ENCODE measurements around the gene PPAN. TPM values are rescaled to one million over a fixed set of nuclear protein-coding genes. Genes with fewer than 3 reads are reported as not detected.

PPAN gene
- polyA plus RNA-seq, 3 donors, result 7.2 to 26.2 (median 7.6) TPM

DNA sequence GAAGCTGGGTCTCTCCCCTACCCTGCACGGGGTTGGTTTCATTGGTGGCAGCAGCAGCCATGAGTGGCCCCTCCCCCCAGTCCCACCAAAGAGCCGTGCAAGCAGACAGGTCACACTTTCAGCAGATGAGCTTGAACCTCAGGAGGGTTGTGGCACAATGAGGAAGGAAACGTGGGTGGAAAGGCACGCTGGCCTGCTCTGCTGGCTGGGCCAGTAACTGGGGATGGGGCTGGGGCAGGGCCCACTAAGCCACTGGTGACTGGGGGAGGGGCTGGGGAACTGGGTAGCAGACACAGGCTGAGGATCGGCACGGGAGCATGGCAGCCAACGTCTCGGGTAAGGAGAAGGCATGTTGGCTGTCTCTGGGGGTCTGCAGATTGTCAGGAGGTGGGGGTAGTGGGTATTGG is 5.2 kb downstream of the PPAN start, which contains the start of gene P2RY11:
TSS of gene P2RY11 (plus strand) at position 289 of the 407 bp plus-strand sequence. CDS start at position 318, 29 bp downstream.
- TF ChIP-seq, protein P1, sequence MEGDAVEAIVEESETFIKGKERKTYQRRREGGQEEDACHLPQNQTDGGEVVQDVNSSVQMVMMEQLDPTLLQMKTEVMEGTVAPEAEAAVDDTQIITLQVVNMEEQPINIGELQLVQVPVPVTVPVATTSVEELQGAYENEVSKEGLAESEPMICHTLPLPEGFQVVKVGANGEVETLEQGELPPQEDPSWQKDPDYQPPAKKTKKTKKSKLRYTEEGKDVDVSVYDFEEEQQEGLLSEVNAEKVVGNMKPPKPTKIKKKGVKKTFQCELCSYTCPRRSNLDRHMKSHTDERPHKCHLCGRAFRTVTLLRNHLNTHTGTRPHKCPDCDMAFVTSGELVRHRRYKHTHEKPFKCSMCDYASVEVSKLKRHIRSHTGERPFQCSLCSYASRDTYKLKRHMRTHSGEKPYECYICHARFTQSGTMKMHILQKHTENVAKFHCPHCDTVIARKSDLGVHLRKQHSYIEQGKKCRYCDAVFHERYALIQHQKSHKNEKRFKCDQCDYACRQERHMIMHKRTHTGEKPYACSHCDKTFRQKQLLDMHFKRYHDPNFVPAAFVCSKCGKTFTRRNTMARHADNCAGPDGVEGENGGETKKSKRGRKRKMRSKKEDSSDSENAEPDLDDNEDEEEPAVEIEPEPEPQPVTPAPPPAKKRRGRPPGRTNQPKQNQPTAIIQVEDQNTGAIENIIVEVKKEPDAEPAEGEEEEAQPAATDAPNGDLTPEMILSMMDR (IDR thresholded peaks at IDR 0.05), result no peak
- no peaks in the 10 kb centered on the region for H3K9me3 ChIP-seq (replicated peaks in 1 of 2; ENCODE audit: control insufficient read depth in 1 of 2, insufficient read depth in 1 of 2, low read length in 2 of 2)
- 21% methylated on average over 6 of the region's 8 CpGs for WGBS (ENCODE audit: insufficient coverage)
- peak within 1 kb of the TSS; percentile 48 for H2AFZ ChIP-seq (ENCODE audit: insufficient read depth, low read depth, low read length, poor library complexity, severe bottlenecking)
- no peaks in the 10 kb centered on the region for H3K27me3 ChIP-seq (ENCODE audit: control insufficient read depth in 2 of 2, insufficient read depth in 2 of 2, low read length in 2 of 2)
- H3K9ac ChIP-seq (ENCODE audit: insufficient read depth, low read length, poor library complexity, severe bottlenecking), result peak within 1 kb of the TSS; percentile 44
- H3K36me3 ChIP-seq (replicated peaks in 1 of 2; ENCODE audit: control insufficient read depth in 1 of 2, insufficient read depth in 2 of 2, low read length in 2 of 2), result peaks cover 54 to 66% of the 10 kb centered on the region in 2 donors
- H3K27me3 Mint-ChIP-seq (ENCODE audit: low read depth in 3 of 3), result peaks cover 0 to 1% (median 0%) of the 10 kb centered on the region in 3 donors
- H3K4me3 Mint-ChIP-seq, result peak within 1 kb of the TSS; percentile 59 to 89
- H3K36me3 Mint-ChIP-seq, result peaks cover 55 to 71% of the 10 kb centered on the region in 2 donors
- H3K27ac Mint-ChIP-seq, result peak within 1 kb of the TSS; percentile 93 to 97 (median 94)
- H3K27ac ChIP-seq (ENCODE audit: low read depth in 1 of 2, low read length in 2 of 2), result peak within 1 kb of the TSS; percentile 77 to 89
- H3K4me3 ChIP-seq (replicated peaks in 1 of 3; ENCODE audit: low read depth in 2 of 3, low read length in 3 of 3), result peak within 1 kb of the TSS in 1 of 3 experiments; percentile 69
- H4K20me1 ChIP-seq (ENCODE audit: insufficient read depth, low read length), result peaks cover 40% of the 10 kb centered on the region
- H3K4me1 ChIP-seq (ENCODE audit: control insufficient read depth in 1 of 2, insufficient read depth in 2 of 2, low read length in 2 of 2), result peaks cover 42 to 50% of the 10 kb centered on the region in 2 donors
- no peaks in the 10 kb centered on the region for H3K9me3 Mint-ChIP-seq
- peak; percentile 57 to 80 (median 59) for DNase-seq
- H3K79me2 ChIP-seq (ENCODE audit: insufficient read depth, low read length), result peaks cover 34% of the 10 kb centered on the region
- intact Hi-C loops (cut with micrococcal nuclease), result no loop called here
- H3K4me2 ChIP-seq (replicated peaks; ENCODE audit: extremely low read depth, low read length, poor library complexity, severe bottlenecking), result peak within 1 kb of the TSS; percentile 78
- peaks cover 42% of the 10 kb centered on the region for H3K4me1 Mint-ChIP-seq

DNA sequence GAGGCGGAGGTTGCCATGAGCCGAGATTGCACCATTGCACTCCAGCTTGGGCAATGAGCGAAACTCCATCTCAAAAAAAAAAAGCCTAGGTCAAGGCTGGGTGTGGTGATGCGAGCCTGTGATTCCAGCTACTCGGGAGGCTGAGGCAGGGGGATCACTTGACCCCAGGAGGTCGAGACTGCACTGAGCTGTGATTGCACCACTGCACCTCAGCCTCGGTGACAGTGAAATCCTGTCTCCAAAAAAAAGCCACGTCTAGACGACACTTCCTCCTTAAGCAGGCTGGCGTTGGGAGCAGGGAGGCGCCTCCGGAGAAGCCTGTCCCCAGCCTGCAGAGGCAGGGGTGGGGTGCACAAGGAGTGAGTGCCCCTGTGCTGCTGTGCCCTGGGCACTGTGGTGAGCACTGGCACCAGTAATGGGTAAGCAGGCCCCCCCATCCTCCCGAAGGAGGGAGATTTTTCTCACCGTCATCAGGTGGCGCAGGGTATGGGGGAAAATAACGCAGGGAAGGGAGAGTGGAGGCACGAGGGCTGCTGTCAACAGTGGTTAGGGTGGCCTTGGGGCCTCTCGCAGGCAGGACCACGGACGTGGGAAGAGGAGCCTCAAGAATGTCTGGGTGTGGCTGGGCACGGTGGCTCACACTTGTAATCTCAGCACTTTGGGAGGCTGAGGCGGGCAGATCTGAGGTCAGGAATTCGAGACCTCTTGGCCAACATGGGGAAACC is 6.0 kb downstream of the PPAN start:
- Histone ChIP-seq H3K4me1 (ENCODE audit: control insufficient read depth in 1 of 2, insufficient read depth in 2 of 2, low read length in 2 of 2) (peaks cover 37 to 43% of the 10 kb centered on the region in 2 donors), H3K36me3 (replicated peaks in 1 of 2; ENCODE audit: control insufficient read depth in 1 of 2, insufficient read depth in 2 of 2, low read length in 2 of 2) (peaks cover 62 to 73% of the 10 kb centered on the region in 2 donors), H3K4me3 (replicated peaks in 1 of 3; ENCODE audit: low read depth in 2 of 3, low read length in 3 of 3) (peak overlapping the region in 1 of 3 experiments; percentile 69), H2AFZ (ENCODE audit: insufficient read depth, low read depth, low read length, poor library complexity, severe bottlenecking) (peak overlapping the region; percentile 48), H3K27ac (ENCODE audit: low read depth in 1 of 2, low read length in 2 of 2) (peak overlapping the region; percentile 77 to 89), H3K4me2 (replicated peaks; ENCODE audit: extremely low read depth, low read length, poor library complexity, severe bottlenecking) (peak overlapping the region; percentile 78), H3K79me2 (ENCODE audit: insufficient read depth, low read length) (peaks cover 31% of the 10 kb centered on the region), H3K9me3 (replicated peaks in 1 of 2; ENCODE audit: control insufficient read depth in 1 of 2, insufficient read depth in 1 of 2, low read length in 2 of 2) (no peaks in the 10 kb centered on the region), H3K27me3 (ENCODE audit: control insufficient read depth in 2 of 2, insufficient read depth in 2 of 2, low read length in 2 of 2) (no peaks in the 10 kb centered on the region), H3K9ac (ENCODE audit: insufficient read depth, low read length, poor library complexity, severe bottlenecking) (peak overlapping the region; percentile 44), H4K20me1 (ENCODE audit: insufficient read depth, low read length) (peaks cover 42% of the 10 kb centered on the region)
- Mint-ChIP-seq H3K9me3 (no peaks in the 10 kb centered on the region), H3K36me3 (peaks cover 58 to 76% of the 10 kb centered on the region in 2 donors), H3K4me3 (peak overlapping the region; percentile 59 to 89), H3K27me3 (ENCODE audit: low read depth in 3 of 3) (no peaks in the 10 kb centered on the region), H3K4me1 (peaks cover 36% of the 10 kb centered on the region), H3K27ac (peak overlapping the region; percentile 93 to 97 (median 94))
- peak; percentile 78 to 94 (median 89) for DNase-seq
- TF ChIP-seq, protein P1 (IDR thresholded peaks at IDR 0.05), result no peak
- WGBS (ENCODE audit: insufficient coverage), result 8% methylated on average over 13 of the region's 23 CpGs
- intact Hi-C loops (cut with micrococcal nuclease), result no loop called here
